Trophoblast cell (in vitro differentiated cells and primary cell): ENCODE results near the gene MAP2K4.
"Not testable (repeated sequence)": the region's sequence is repeated elsewhere in the genome, so short reads cannot be mapped to it uniquely, and the experiment has no call there.

Experiments
- DNase-seq, 2 donors: peaks; one replicate each; pipeline ENCODE4 v3.0.0-alpha.2; 2016
- H2AFZ ChIP-seq: 2 replicates; pipeline ENCODE4 v1.6.1; 2013; ENCODE audit warnings: low read length, moderate library complexity, mild to moderate bottlenecking; ENCODE audit not compliant: insufficient read depth, poor library complexity
- H2AK5ac ChIP-seq: 2 replicates; pipeline ENCODE4 v1.6.1; 2013; ENCODE audit warnings: mild to moderate bottlenecking, low read length
- H2BK120ac ChIP-seq: 2 replicates; pipeline ENCODE4 v1.6.1; 2013; ENCODE audit warnings: low read length, mild to moderate bottlenecking, moderate library complexity; ENCODE audit not compliant: insufficient read depth, poor library complexity
- H2BK12ac ChIP-seq: 2 replicates; pipeline ENCODE4 v1.6.1; 2013; ENCODE audit warnings: mild to moderate bottlenecking, low read length, moderate library complexity
- H2BK5ac ChIP-seq: 2 replicates; pipeline ENCODE4 v1.6.1; 2013; ENCODE audit warnings: low read length, low read depth, moderate library complexity, mild to moderate bottlenecking; ENCODE audit not compliant: poor library complexity
- H3K14ac ChIP-seq: 2 replicates; pipeline ENCODE4 v1.6.1; 2013; ENCODE audit warnings: mild to moderate bottlenecking, low read length
- H3K18ac ChIP-seq: 2 replicates; pipeline ENCODE4 v1.6.1; 2013; ENCODE audit warnings: mild to moderate bottlenecking, low read length
- H3K23ac ChIP-seq: 2 replicates; pipeline ENCODE4 v1.6.1; 2013; ENCODE audit warnings: low read length
- H3K27ac ChIP-seq: 2 replicates; pipeline ENCODE4 v1.5.1; 2013; ENCODE audit warnings: low read depth, mild to moderate bottlenecking, inconsistent platforms, low read length, moderate library complexity
- H3K27me3 ChIP-seq: 2 replicates; pipeline ENCODE4 v1.6.1; 2013; ENCODE audit warnings: inconsistent platforms, mild to moderate bottlenecking, low read length, moderate library complexity; ENCODE audit not compliant: insufficient read depth
- H3K36me3 ChIP-seq, 2 experiments: 1 replicate in 1 of 2; 2 replicates in 1 of 2; pipeline ENCODE4 v1.6.1; 2013; ENCODE audit warnings: low read length in 2 of 2, mild to moderate bottlenecking in 2 of 2, moderate library complexity in 1 of 2; ENCODE audit not compliant: insufficient read depth in 2 of 2, control insufficient read depth in 1 of 2
- H3K4ac ChIP-seq: 2 replicates; pipeline ENCODE4 v1.6.1; 2013; ENCODE audit warnings: low read depth, mild to moderate bottlenecking, low read length, moderate library complexity
- H3K4me1 ChIP-seq, 2 experiments: 1 replicate in 1 of 2; 2 replicates in 1 of 2; pipeline ENCODE4 v1.6.1; 2013; ENCODE audit warnings: low read length in 2 of 2, mild to moderate bottlenecking in 2 of 2, moderate library complexity in 1 of 2; ENCODE audit not compliant: insufficient read depth in 2 of 2, control insufficient read depth in 1 of 2
- H3K4me2 ChIP-seq: 2 replicates; pipeline ENCODE4 v1.6.1; 2013; ENCODE audit warnings: inconsistent platforms, mild to moderate bottlenecking, low read length, moderate library complexity
- H3K4me3 ChIP-seq: 2 replicates; pipeline ENCODE4 v1.5.1; 2013; ENCODE audit warnings: mild to moderate bottlenecking, low read depth, low read length, inconsistent platforms
- H3K79me1 ChIP-seq: one replicate; pipeline ENCODE4 v1.6.1; 2013; ENCODE audit warnings: low read length
- H3K79me2 ChIP-seq: 2 replicates; pipeline ENCODE4 v1.6.1; 2013; ENCODE audit warnings: low read length, mild to moderate bottlenecking; ENCODE audit not compliant: control insufficient read depth, insufficient read depth, poor library complexity
- H3K9ac ChIP-seq: 2 replicates; pipeline ENCODE4 v1.6.1; 2013; ENCODE audit warnings: mild to moderate bottlenecking, low read length
- H3K9me3 ChIP-seq: 2 replicates; pipeline ENCODE4 v1.6.1; 2013; ENCODE audit warnings: low read depth, mild to moderate bottlenecking, control low read depth, inconsistent platforms, low read length; ENCODE audit not compliant: insufficient read depth
- H4K12ac ChIP-seq: 2 replicates; pipeline ENCODE4 v1.6.1; 2013; ENCODE audit warnings: low read depth, mild to moderate bottlenecking, low read length, moderate library complexity
- H4K8ac ChIP-seq: 2 replicates; pipeline ENCODE4 v1.6.1; 2013; ENCODE audit warnings: low read depth, mild to moderate bottlenecking, low read length, moderate library complexity
- H4K91ac ChIP-seq: one replicate; pipeline ENCODE4 v1.6.1; 2013; ENCODE audit warnings: low read depth, mild to moderate bottlenecking, low read length, moderate library complexity
- WGBS: extraction: QIAGEN DNeasy Blood & Tissue Kit; methylation state at CpG from one replicate; pipeline ENCODE4 v1.1.7; 2013; ENCODE audit warnings: missing lambda C conversion rate; ENCODE audit not compliant: insufficient read length, insufficient coverage; ENCODE audit errors: extremely low coverage; 5-methylcytosine and 5-hydroxymethylcytosine counted together

Gene MAP2K4

GRCh38 chr17:12136646-12137045, 116.0 kb downstream of the MAP2K4 start:
- Histone ChIP-seq H2BK120ac (no peak overlapping the region), H4K8ac (no peak overlapping the region), H4K91ac (no peak overlapping the region), H3K23ac (no peak overlapping the region), H3K4me3 (no peak overlapping the region), H3K36me3 (peaks cover 0 to 11% of the 10 kb centered on the region in 2 experiments), H3K27me3 (no peaks in the 10 kb centered on the region), H3K4ac (no peak overlapping the region), H4K12ac (no peak overlapping the region), H2AFZ (no peak overlapping the region), H3K18ac (no peak overlapping the region), H3K9ac (no peak overlapping the region), H3K4me1 (peaks cover 3 to 9% of the 10 kb centered on the region in 2 experiments), H3K4me2 (no peak overlapping the region), H3K27ac (no peak overlapping the region), H3K14ac (no peak overlapping the region), H2AK5ac (no peak overlapping the region), H2BK5ac (no peak overlapping the region), H2BK12ac (no peak overlapping the region), H3K79me1 (no peaks in the 10 kb centered on the region), H3K9me3 (no peaks in the 10 kb centered on the region), H3K79me2 (no peaks in the 10 kb centered on the region)
- DNase-seq, result no peak

GRCh38 chr17:12137859-12138258, 117.2 kb downstream of the MAP2K4 start:
- H4K91ac ChIP-seq, result no peak overlapping the region
- WGBS, result no CpG with 5 or more reads among the region's 1 CpG

GRCh38 chr17:12140685-12141084, 120.0 kb downstream of the MAP2K4 start:
- no peak overlapping the region for H3K4me2 ChIP-seq
- no peak overlapping the region for H3K14ac ChIP-seq
- no peak overlapping the region for H3K4ac ChIP-seq
- no peak overlapping the region for H3K27ac ChIP-seq
- no peaks in the 10 kb centered on the region for H3K79me1 ChIP-seq
- no peaks in the 10 kb centered on the region for H3K9me3 ChIP-seq
- no peak overlapping the region for H3K18ac ChIP-seq
- DNase-seq, result no peak
- no peak overlapping the region for H4K91ac ChIP-seq
- H2AK5ac ChIP-seq, result no peak overlapping the region
- no peak overlapping the region for H3K4me3 ChIP-seq
- no peak overlapping the region for H2BK5ac ChIP-seq
- H2BK12ac ChIP-seq, result no peak overlapping the region
- H3K27me3 ChIP-seq, result no peaks in the 10 kb centered on the region
- no peaks in the 10 kb centered on the region for H3K4me1 ChIP-seq
- H2AFZ ChIP-seq, result no peak overlapping the region
- peaks cover 0 to 24% of the 10 kb centered on the region in 2 experiments for H3K36me3 ChIP-seq
- H3K23ac ChIP-seq, result no peak overlapping the region
- no peak overlapping the region for H4K8ac ChIP-seq
- H4K12ac ChIP-seq, result no peak overlapping the region
- H3K79me2 ChIP-seq, result no peaks in the 10 kb centered on the region
- no CpG with 5 or more reads among the region's 5 CpGs for WGBS
- H3K9ac ChIP-seq, result no peak overlapping the region
- H2BK120ac ChIP-seq, result no peak overlapping the region

More at GRCh38 chr17:12137859-12138258, 117.2 kb downstream of the MAP2K4 start:
- Histone ChIP-seq H2BK12ac (no peak overlapping the region), H2BK120ac (no peak overlapping the region), H3K4ac (no peak overlapping the region), H3K79me1 (no peaks in the 10 kb centered on the region), H4K12ac (no peak overlapping the region), H2AFZ (no peak overlapping the region), H3K4me2 (no peak overlapping the region), H3K14ac (no peak overlapping the region), H4K8ac (no peak overlapping the region), H2BK5ac (no peak overlapping the region), H3K36me3 (peaks cover 0 to 16% of the 10 kb centered on the region in 2 experiments), H3K4me3 (no peak overlapping the region), H3K79me2 (no peaks in the 10 kb centered on the region), H3K27me3 (no peaks in the 10 kb centered on the region), H2AK5ac (no peak overlapping the region), H3K4me1 (peaks cover 3 to 9% of the 10 kb centered on the region in 2 experiments), H3K18ac (no peak overlapping the region), H3K27ac (no peak overlapping the region), H3K23ac (no peak overlapping the region), H3K9me3 (no peaks in the 10 kb centered on the region), H3K9ac (no peak overlapping the region)
- no peak for DNase-seq

GRCh38 chr17:12162187-12162586, 141.5 kb downstream of the MAP2K4 start:
- not testable (repeated sequence) for H3K9ac ChIP-seq, H3K9me3 ChIP-seq, H2BK120ac ChIP-seq, H3K14ac ChIP-seq, H3K23ac ChIP-seq, H2AFZ ChIP-seq, H4K91ac ChIP-seq, DNase-seq, H3K27ac ChIP-seq, H3K36me3 ChIP-seq, H2AK5ac ChIP-seq, H3K79me2 ChIP-seq, H4K12ac ChIP-seq, H2BK5ac ChIP-seq, H3K4me3 ChIP-seq, H3K79me1 ChIP-seq, H3K4ac ChIP-seq, H2BK12ac ChIP-seq, H3K4me2 ChIP-seq, H4K8ac ChIP-seq, H3K18ac ChIP-seq, H3K4me1 ChIP-seq, H3K27me3 ChIP-seq
- no CpG with 5 or more reads among the region's 8 CpGs for WGBS
